ENCODE data around the gene TTC6.

GRCh38 chr14:37595809-37596621 lies 586 bp downstream of the TTC6 start:
- TF ChIP-seq GATA2 (IDR thresholded peaks at IDR 0.05; ENCODE audit: low read depth, low read length) (no peak), GATA3 (IDR thresholded peaks at IDR 0.05; ENCODE audit: low read depth, low read length) (no peak)

All from SH-SY5Y (cell line).